ENCODE data around the gene PHACTR1. TPM values are rescaled to one million over a fixed set of nuclear protein-coding genes. Genes with fewer than 3 reads are reported as not detected.
"Not testable (repeated sequence)": the region's sequence is repeated elsewhere in the genome, so short reads cannot be mapped to it uniquely, and the experiment has no call there.

PHACTR1 gene
- total RNA-seq, 1 donor from 2014 or later = 50.7 TPM

GRCh38 chr6:12751694-12752325 lies 35.2 kb downstream of the PHACTR1 start:
- Mint-ChIP-seq H3K4me3 (ENCODE audit: unreplicated experiment) (peak overlapping the region; percentile 40), H3K27me3 (ENCODE audit: unreplicated experiment) (peaks cover 10% of the 10 kb centered on the region), H3K9me3 (ENCODE audit: unreplicated experiment) (peaks cover 9% of the 10 kb centered on the region), H3K27ac (ENCODE audit: unreplicated experiment) (no peak overlapping the region), H3K4me1 (ENCODE audit: low read depth, unreplicated experiment) (peaks cover 27% of the 10 kb centered on the region), H3K36me3 (ENCODE audit: unreplicated experiment) (peaks cover 4% of the 10 kb centered on the region)
- TF ChIP-seq CTCF (IDR thresholded peaks at IDR 0.05; ENCODE audit: partially characterized antibody, unreplicated experiment) = no peak
- no peak for DNase-seq

- Mint-ChIP-seq H3K4me3 (ENCODE audit: unreplicated experiment) (no peak overlapping the region), H3K9me3 (ENCODE audit: unreplicated experiment) (peaks cover 7% of the 10 kb centered on the region), H3K27me3 (ENCODE audit: unreplicated experiment) (peaks cover 7% of the 10 kb centered on the region), H3K36me3 (ENCODE audit: unreplicated experiment) (peaks cover 2% of the 10 kb centered on the region), H3K4me1 (ENCODE audit: low read depth, unreplicated experiment) (peaks cover 27% of the 10 kb centered on the region), H3K27ac (ENCODE audit: unreplicated experiment) (no peak overlapping the region)
- no peak for TF ChIP-seq CTCF (IDR thresholded peaks at IDR 0.05; ENCODE audit: partially characterized antibody, unreplicated experiment)
- no peak for DNase-seq
These were observed 36.5 kb downstream of the PHACTR1 start for GRCh38 chr6:12753036-12753435.

GRCh38 chr6:12760226-12760625 lies 43.7 kb downstream of the PHACTR1 start:
- Mint-ChIP-seq H3K36me3 (ENCODE audit: unreplicated experiment) (no peaks in the 10 kb centered on the region), H3K9me3 (ENCODE audit: unreplicated experiment) (peaks cover 2% of the 10 kb centered on the region), H3K27ac (ENCODE audit: unreplicated experiment) (no peak overlapping the region), H3K4me1 (ENCODE audit: low read depth, unreplicated experiment) (peaks cover 9% of the 10 kb centered on the region), H3K4me3 (ENCODE audit: unreplicated experiment) (no peak overlapping the region), H3K27me3 (ENCODE audit: unreplicated experiment) (peaks cover 3% of the 10 kb centered on the region)
- DNase-seq = no peak
- no peak for TF ChIP-seq CTCF (IDR thresholded peaks at IDR 0.05; ENCODE audit: partially characterized antibody, unreplicated experiment)

GRCh38 chr6:12760911-12761310 lies 44.3 kb downstream of the PHACTR1 start:
- Mint-ChIP-seq H3K9me3 (ENCODE audit: unreplicated experiment) (peaks cover 2% of the 10 kb centered on the region), H3K36me3 (ENCODE audit: unreplicated experiment) (no peaks in the 10 kb centered on the region), H3K27ac (ENCODE audit: unreplicated experiment) (no peak overlapping the region), H3K4me1 (ENCODE audit: low read depth, unreplicated experiment) (peaks cover 9% of the 10 kb centered on the region), H3K27me3 (ENCODE audit: unreplicated experiment) (peaks cover 3% of the 10 kb centered on the region), H3K4me3 (ENCODE audit: unreplicated experiment) (no peak overlapping the region)
- TF ChIP-seq CTCF (IDR thresholded peaks at IDR 0.05; ENCODE audit: partially characterized antibody, unreplicated experiment) = no peak
- DNase-seq = no peak

- no peak for TF ChIP-seq CTCF (IDR thresholded peaks at IDR 0.05; ENCODE audit: partially characterized antibody, unreplicated experiment)
- Mint-ChIP-seq H3K27me3 (ENCODE audit: unreplicated experiment) (peaks cover 3% of the 10 kb centered on the region), H3K27ac (ENCODE audit: unreplicated experiment) (peak overlapping the region; percentile 88), H3K4me3 (ENCODE audit: unreplicated experiment) (peak overlapping the region; percentile 40), H3K4me1 (ENCODE audit: low read depth, unreplicated experiment) (peaks cover 9% of the 10 kb centered on the region), H3K36me3 (ENCODE audit: unreplicated experiment) (no peaks in the 10 kb centered on the region), H3K9me3 (ENCODE audit: unreplicated experiment) (peaks cover 2% of the 10 kb centered on the region)
- peak; percentile 56 for DNase-seq
These were observed 45.0 kb downstream of the PHACTR1 start for GRCh38 chr6:12761376-12762115.

GRCh38 chr6:12762731-12763434 lies 46.3 kb downstream of the PHACTR1 start:
- H3K27ac Mint-ChIP-seq (ENCODE audit: unreplicated experiment); H3K27me3 Mint-ChIP-seq (ENCODE audit: unreplicated experiment): not testable (repeated sequence)
- H3K4me1 Mint-ChIP-seq (ENCODE audit: low read depth, unreplicated experiment) = peaks cover 12% of the 10 kb centered on the region

More at GRCh38 chr6:12762731-12763434, 46.3 kb downstream of the PHACTR1 start:
- not testable (repeated sequence) for H3K36me3 Mint-ChIP-seq (ENCODE audit: unreplicated experiment); H3K4me3 Mint-ChIP-seq (ENCODE audit: unreplicated experiment); DNase-seq; H3K9me3 Mint-ChIP-seq (ENCODE audit: unreplicated experiment)

All from glutamatergic neuron (in vitro differentiated cells).